GM23248 (cell line): Measurements from ENCODE around the gene EML4.

Source experiments
- EZH2 ChIP-seq: fragments of 200-600 bp; sonication (generic); IDR thresholded peaks from 2 replicates; pipeline ENCODE4 v1.6.1; 2018; ENCODE audit warnings: antibody characterized with exemption, mild to moderate bottlenecking; ENCODE audit not compliant: insufficient read depth, poor library complexity, severe bottlenecking
- EZH2phosphoT487 ChIP-seq: fragments of 200-600 bp; sonication (generic); IDR thresholded peaks from 2 replicates; pipeline ENCODE4 v1.6.1; 2018; ENCODE audit warnings: antibody characterized with exemption, moderate library complexity, mild to moderate bottlenecking, low read depth; ENCODE audit not compliant: insufficient read depth

DNA sequence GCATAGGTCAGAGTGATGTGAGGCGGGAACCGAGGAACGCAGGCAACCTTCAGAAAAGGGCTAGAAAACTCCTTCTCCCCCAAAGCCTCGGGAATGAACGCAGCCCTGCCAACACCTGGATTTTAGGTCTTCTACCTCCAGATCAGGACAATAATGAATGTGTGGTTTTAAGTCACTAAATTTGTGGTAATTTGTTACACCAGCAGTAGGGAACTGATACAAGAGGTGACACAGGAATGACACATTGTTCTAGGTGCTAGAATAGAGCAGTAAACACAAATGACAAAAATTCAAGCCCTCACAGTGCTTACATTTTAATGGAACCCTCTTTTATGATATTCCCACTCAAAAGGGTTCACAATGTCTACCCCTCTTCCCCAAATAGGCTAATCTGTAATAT, 39.2 kb upstream of the EML4 start:
- TF ChIP-seq EZH2 (no peak), EZH2phosphoT487 (no peak)
